Heart right ventricle (tissue), 16 donors: ENCODE measurements around the gene SGCG. TPM values are rescaled to one million over a fixed set of nuclear protein-coding genes. Genes with fewer than 3 reads are reported as not detected.

Experiments used
- ATAC-seq, 8 donors: fragments of 200-7000 bp; cut with Tn5 transposase; one replicate each; pipeline ENCODE4 v1.9.1; 2020; ENCODE audit warnings: mild to moderate bottlenecking in 8 of 8, moderate library complexity in 8 of 8, moderate number of reproducible peaks in 1 of 8
- DNase-seq, 2 donors: peaks; one replicate each; pipeline ENCODE4 v3.0.0-alpha.2; 2020
- H3K27ac ChIP-seq, 10 donors: fragments of 200-600 bp; sonication (generic) in 2 of 10; one replicate each; pipeline versions ENCODE4 v1.5.0 to v1.8.0; 2020 to 2022; ENCODE audit warnings: mild to moderate bottlenecking in 3 of 10
- H3K27me3 ChIP-seq, 7 donors: fragments of 200-600 bp; one replicate each; pipeline ENCODE4 v1.8.0; 2021 to 2022; ENCODE audit warnings: mild to moderate bottlenecking in 2 of 7
- H3K36me3 ChIP-seq, 9 donors: fragments of 200-600 bp; sonication (generic) in 1 of 9; one replicate each; pipeline versions ENCODE4 v1.5.0 to v1.8.0; 2020 to 2022; ENCODE audit warnings: mild to moderate bottlenecking in 2 of 9
- H3K4me1 ChIP-seq, 9 donors: fragments of 200-600 bp; sonication (generic) in 1 of 9; one replicate each; pipeline versions ENCODE4 v1.5.0 to v1.8.0; 2020 to 2022; ENCODE audit warnings: mild to moderate bottlenecking in 4 of 9
- H3K4me3 ChIP-seq, 10 donors: fragments of 200-600 bp; sonication (generic) in 2 of 10; one replicate each; pipeline versions ENCODE4 v1.5.0 to v1.8.0; 2020 to 2022; ENCODE audit warnings: mild to moderate bottlenecking in 7 of 10, moderate library complexity in 2 of 10
- H3K9me3 ChIP-seq, 11 donors: fragments of 200-600 bp in 10 of 11; sonication (generic) in 2 of 11; one replicate each; pipeline versions ENCODE4 v1.5.0 to v1.8.0; 2013 to 2022; ENCODE audit warnings: mild to moderate bottlenecking in 2 of 11, control low read depth in 1 of 11, moderate library complexity in 1 of 11
- CTCF ChIP-seq, 9 donors: fragments of 200-600 bp; sonication (generic) in 2 of 9; IDR thresholded peaks; one replicate each; pipeline versions ENCODE4 v1.5.0 to v1.8.0; 2021 to 2022; ENCODE audit warnings: antibody characterized with exemption in 9 of 9, mild to moderate bottlenecking in 5 of 9, moderate library complexity in 1 of 9
- WGBS, 2 donors: extraction: QIAGEN DNeasy Blood & Tissue Kit; methylation state at CpG; one replicate each; pipeline ENCODE4 v1.1.7; 2013; ENCODE audit warnings: inconsistent platforms in 1 of 2; 5-methylcytosine and 5-hydroxymethylcytosine counted together
- intact Hi-C, 10 donors: fragments of 100-400 bp; cut with DNase I; formaldehyde crosslinking; loops; one replicate each; pipeline versions ENCODE4 v1.11.1 to v1.14.2; 2022
- polyA plus RNA-seq, 2 donors: library from polyadenylated mRNA; stranded (reverse); fragments of 200-250 nt; gene quantifications; one replicate each; pipeline ENCODE4 v1.2.3, GENCODE V29; 2013
- total RNA-seq, 10 donors: library from RNA; stranded (reverse); fragmentation: NEBNext Ultra II Directional in 3 of 10; extraction: Animal tissue kit (Norgen Biotek cat#: 25700) in 3 of 10; gene quantifications; one replicate each; pipeline versions ENCODE4 v1.2.1 to v1.2.4, GENCODE V29; 2021 to 2023
- donor health status: Arrhythmogenic right ventricular cardiomyopathy.
- donor health status: ischemic (EF 13 %, LVEDD 7.1; RV severe dilation, severe dysfunction).
- donor health status: healthy with polysubstance abuse.
- donor health status: DM: no; HTN: yes; CAD: no.
- donor health status: DM: no; HTN: no; CAD: no.
- donor health status: ischemic (EF 25% LVEDD 6.9; RV normal size, moderate dysfunction).
- donor health status: ischemic (EF 25% LVEDD 5.7; RV mildly dilated, moderate dysfunction).
- donor health status: healthy.
- donor health status: DM: yes; HTN: yes; CAD: no.
- donor health status: Ischemic cardiomyopathy.
- donor health status: ischemic (EF 35%, LVEDD 5.7; RV mildly dilated, moderate dysfunction).
- donor health status: nonischemic (EF 11% LVEDD 7.7; RV severe dilation, severe dysfunction).
- donor health status: DM: yes; HTN: yes; CAD: no.
- donor health status: PGD.
- donor health status: ischemic (EF 29% LVEDD 5.4; RV normal size, mild dysfunction).
- donor health status: nonischemic (EF 23%, LVEDD 6.1; RV moderate dilation, normal function).

SGCG gene
- total and polyA plus RNA-seq, 12 donors, result 26.9 to 191 (median 149) TPM

GRCh38 chr13:23144431-23144830 lies 36.3 kb upstream of the SGCG start:
- no peak for TF ChIP-seq CTCF (IDR thresholded peaks at IDR 0.05)
- DNase-seq (no peak), ATAC-seq (no peak)
- Histone ChIP-seq H3K36me3 (no peaks in the 10 kb centered on the region), H3K4me3 (no peak overlapping the region), H3K27ac (no peak overlapping the region), H3K9me3 (no peaks in the 10 kb centered on the region), H3K4me1 (peaks cover 0 to 12% (median 0%) of the 10 kb centered on the region in 9 donors), H3K27me3 (peaks cover 0 to 4% (median 0%) of the 10 kb centered on the region in 7 donors)
- 86 to 90% methylated on average over 2 of the region's 2 CpGs for WGBS, 2 donors
- intact Hi-C loops, result no loop called here

GRCh38 chr13:23146006-23146405 lies 34.8 kb upstream of the SGCG start:
- no peaks in the 10 kb centered on the region for H3K36me3 ChIP-seq
- ATAC-seq (no peak), DNase-seq (no peak)
- 85 to 86% methylated on average over 5 of the region's 5 CpGs for WGBS, 2 donors
- peaks cover 0 to 12% (median 0%) of the 10 kb centered on the region in 9 donors for H3K4me1 ChIP-seq
- no peak overlapping the region for H3K4me3 ChIP-seq
- H3K27me3 ChIP-seq, result peaks cover 0 to 4% (median 0%) of the 10 kb centered on the region in 7 donors
- intact Hi-C loops, result no loop called here
- H3K9me3 ChIP-seq, result no peaks in the 10 kb centered on the region
- TF ChIP-seq CTCF (IDR thresholded peaks at IDR 0.05), result no peak
- H3K27ac ChIP-seq, result no peak overlapping the region

- Histone ChIP-seq H3K27me3 (peaks cover 0 to 4% (median 0%) of the 10 kb centered on the region in 7 donors), H3K36me3 (no peaks in the 10 kb centered on the region), H3K27ac (peak overlapping the region in 2 of 10 donors; percentile 20 to 57), H3K9me3 (no peaks in the 10 kb centered on the region), H3K4me3 (no peak overlapping the region), H3K4me1 (peaks cover 0 to 12% (median 0%) of the 10 kb centered on the region in 9 donors)
- no peak for TF ChIP-seq CTCF (IDR thresholded peaks at IDR 0.05)
- WGBS, 2 donors, result 64 to 71% methylated on average over 12 of the region's 12 CpGs
- intact Hi-C loops, result no loop called here
- ATAC-seq (peak in 3 of 8 donors; percentile 16 to 39 (median 38)), DNase-seq (no peak)
Measured at GRCh38 chr13:23146811-23147625, 33.8 kb upstream of the SGCG start.

GRCh38 chr13:23147827-23148226 lies 33.0 kb upstream of the SGCG start:
- no peak for ATAC-seq
- no peak overlapping the region for H3K27ac ChIP-seq

More at GRCh38 chr13:23147827-23148226, 33.0 kb upstream of the SGCG start:
- DNase-seq, result no peak
- H3K9me3 ChIP-seq, result peaks cover 0 to 6% (median 0%) of the 10 kb centered on the region in 11 donors
- no peaks in the 10 kb centered on the region for H3K36me3 ChIP-seq
- peaks cover 0 to 4% (median 0%) of the 10 kb centered on the region in 7 donors for H3K27me3 ChIP-seq
- intact Hi-C loops, result no loop called here
- 71 to 72% methylated on average over 10 of the region's 10 CpGs for WGBS, 2 donors
- TF ChIP-seq CTCF (IDR thresholded peaks at IDR 0.05), result no peak
- peaks cover 0 to 12% (median 0%) of the 10 kb centered on the region in 9 donors for H3K4me1 ChIP-seq
- H3K4me3 ChIP-seq, result no peak overlapping the region
